Endothelial cell of umbilical vein (primary cell): Measurements from ENCODE around the gene DCAF17. TPM values are rescaled to one million over a fixed set of nuclear protein-coding genes. Genes with fewer than 3 reads are reported as not detected.

Source experiments
- BruUV-seq: library from RNA; stranded (reverse); fragments of 400-500 nt; replicated peaks from 2 replicates; lab custom pipeline; 2021; lab: Mats Ljungman, UMichigan
- CTCF ChIA-PET: fragments of 300-600, 350-600 bp; sonication (Branson Sonifier 250); formaldehyde crosslinking; loops from one replicate; lab custom pipeline; 2021; ENCODE audit warnings: antibody characterized with exemption, inconsistent platforms; lab: Charles Lee
- POLR2A ChIA-PET: fragments of 300-600, 350-600 bp; sonication (Branson Sonifier 250); formaldehyde crosslinking; loops from one replicate; lab custom pipeline; 2021; ENCODE audit warnings: antibody characterized with exemption, inconsistent platforms; lab: Charles Lee
- DNase-seq: peaks from one replicate; pipeline ENCODE4 v3.0.0-alpha.2; 2011; ENCODE audit warnings: low read depth, low spot score
- FAIRE-seq: peaks from 2 replicates; lab custom pipeline; 2011; peaks lifted over from hg19 to GRCh38; lab: Jason Lieb, UNC
- H2AFZ ChIP-seq: 2 replicates; pipeline ENCODE4 v1.6.0; 2012; ENCODE audit warnings: low read depth, low read length, control low read depth, inconsistent platforms
- H3K27ac ChIP-seq: 2 replicates; pipeline ENCODE4 v1.5.1; 2011; ENCODE audit warnings: low read depth, mild to moderate bottlenecking, control low read depth, low read length, moderate library complexity; ENCODE audit not compliant: insufficient read depth
- H3K27me3 ChIP-seq, 2 experiments: 2 replicates each; pipeline versions ENCODE4 v1.6.0 to v1.6.1; 2011; ENCODE audit warnings: low read length in 2 of 2, mixed read lengths in 1 of 2; ENCODE audit not compliant: control insufficient read depth in 2 of 2, insufficient read depth in 2 of 2
- H3K36me3 ChIP-seq, 2 experiments: 2 replicates in 1 of 2; 3 replicates in 1 of 2; pipeline ENCODE4 v1.5.1; 2011; ENCODE audit warnings: low read length in 2 of 2, mild to moderate bottlenecking in 1 of 2, moderate library complexity in 1 of 2; ENCODE audit not compliant: control insufficient read depth in 2 of 2, insufficient read depth in 2 of 2; ENCODE audit errors: extremely low read depth in 1 of 2
- H3K4me1 ChIP-seq: 3 replicates; pipeline ENCODE4 v1.5.1; 2011; ENCODE audit warnings: mild to moderate bottlenecking, low read length; ENCODE audit not compliant: control insufficient read depth, insufficient read depth; ENCODE audit errors: extremely low read depth
- H3K4me2 ChIP-seq: 2 replicates; pipeline ENCODE4 v1.6.1; 2011; ENCODE audit warnings: low read length, control low read depth, mixed read lengths; ENCODE audit not compliant: insufficient read depth
- H3K4me3 ChIP-seq, 3 experiments: fragments of 200-600 bp in 1 of 3; sonication (generic), shearing (Covaris generic) in 1 of 3; replicated peaks in 1 of 3; 2 replicates each; pipeline ENCODE4 v1.5.1; 2011 to 2016; ENCODE audit warnings: control low read depth in 3 of 3, low read length in 3 of 3, mild to moderate bottlenecking in 2 of 3, inconsistent platforms in 1 of 3, low read depth in 1 of 3, moderate library complexity in 1 of 3; ENCODE audit not compliant: insufficient read depth in 1 of 3
- H3K79me2 ChIP-seq: 2 replicates; pipeline ENCODE4 v1.6.0; 2012; ENCODE audit warnings: low read length, inconsistent platforms; ENCODE audit not compliant: control insufficient read depth, insufficient read depth
- H3K9ac ChIP-seq: replicated peaks from 2 replicates; pipeline ENCODE3; 2011; ENCODE audit warnings: low read length, control low read depth; ENCODE audit not compliant: insufficient read depth; ENCODE audit errors: extremely low read depth
- H3K9me1 ChIP-seq: replicated peaks from 3 replicates; pipeline ENCODE4 v1.6.0; 2011; ENCODE audit warnings: mild to moderate bottlenecking, low read length; ENCODE audit not compliant: control insufficient read depth, insufficient read depth; ENCODE audit errors: extremely low read depth
- H3K9me3 ChIP-seq: replicated peaks from 2 replicates; pipeline ENCODE4 v1.5.1; 2012; ENCODE audit warnings: low read length, inconsistent platforms; ENCODE audit not compliant: control insufficient read depth, insufficient read depth
- H4K20me1 ChIP-seq: replicated peaks from 2 replicates; pipeline ENCODE3; 2011; ENCODE audit warnings: mild to moderate bottlenecking, low read length; ENCODE audit not compliant: control insufficient read depth, insufficient read depth; ENCODE audit errors: extremely low read depth
- EZH2 ChIP-seq: IDR thresholded peaks from 2 replicates; pipeline ENCODE4 v1.6.1; 2012; ENCODE audit warnings: borderline replicate concordance, low read depth, mild to moderate bottlenecking, moderate library complexity, low read length, inconsistent platforms; ENCODE audit not compliant: severe bottlenecking
- FOS ChIP-seq: IDR thresholded peaks from 2 replicates; pipeline ENCODE4 v1.6.1; 2011; ENCODE audit warnings: mild to moderate bottlenecking, low read length, moderate library complexity, borderline replicate concordance; ENCODE audit not compliant: insufficient read depth
- GATA2 ChIP-seq: IDR thresholded peaks from 2 replicates; pipeline ENCODE4 v1.7.0; 2011; ENCODE audit warnings: low read depth, mild to moderate bottlenecking, moderate library complexity, mixed read lengths, low read length; ENCODE audit not compliant: insufficient read length, insufficient read depth
- JUN ChIP-seq: IDR thresholded peaks from 2 replicates; pipeline ENCODE4 v1.6.1; 2011; ENCODE audit warnings: borderline replicate concordance, low read depth; ENCODE audit not compliant: insufficient read length, insufficient read depth
- MAX ChIP-seq: IDR thresholded peaks from 2 replicates; pipeline ENCODE4 v1.6.1; 2011; ENCODE audit not compliant: insufficient read depth, insufficient read length
- MYC ChIP-seq: IDR thresholded peaks from one replicate; pipeline ENCODE4 v1.6.1; 2011; ENCODE audit warnings: mild to moderate bottlenecking, low read depth, low read length
- POLR2A ChIP-seq: IDR thresholded peaks from 2 replicates; pipeline ENCODE4 v1.6.1; 2012; ENCODE audit warnings: low read depth, mild to moderate bottlenecking, control low read depth, low read length
- POLR2AphosphoS5 ChIP-seq: IDR thresholded peaks from 2 replicates; pipeline ENCODE4 v1.6.1; 2012; ENCODE audit warnings: low read depth, mild to moderate bottlenecking, control low read depth, low read length, moderate library complexity; ENCODE audit not compliant: insufficient read depth
- dilution Hi-C: fragments of 300-500 bp; cut with MboI; formaldehyde crosslinking; loops from one replicate; pipeline ENCODE4 v1.15.0; 2019; ENCODE audit warnings: low sequenced_read_pairs; ENCODE audit not compliant: extremely low pct_ligation_motif_present
- intact Hi-C: fragments of 100-400 bp; cut with micrococcal nuclease; formaldehyde crosslinking; loops from one replicate; pipeline ENCODE4 v1.10.0; 2022
- polyA plus RNA-seq, 4 experiments: library from polyadenylated mRNA; depleted of rRNA in 3 of 4; stranded (reverse) in 3 of 4; unstranded in 1 of 4; fragments of >200 nt; gene quantifications; 2 replicates each; pipeline versions ENCODE4 v1.2.1 to v1.2.3, GENCODE V29; 2011 to 2012; ENCODE audit warnings: missing spikeins in 1 of 4
- total RNA-seq: library from RNA; stranded (reverse); gene quantifications from 2 replicates; pipeline ENCODE4 v1.2.3, GENCODE V29; 2021
- TF ChIP-seq, protein P1 (sequence below), 2 donors: IDR thresholded peaks; 1 replicate in 1 of 2; 2 replicates in 1 of 2; pipeline ENCODE4 v1.5.1; 2011; ENCODE audit warnings: low read length in 2 of 2, mild to moderate bottlenecking in 2 of 2, moderate library complexity in 2 of 2, control low read depth in 1 of 2, inconsistent platforms in 1 of 2, low read depth in 1 of 2; ENCODE audit not compliant: insufficient read depth in 1 of 2; ENCODE audit errors: extremely low read depth in 1 of 2

DCAF17 gene
- total and polyA plus RNA-seq, 2 donors (not counting 3 experiments of a cell fraction or from before 2014, with no cell fraction given): 4.6 to 14.9 TPM

DNA sequence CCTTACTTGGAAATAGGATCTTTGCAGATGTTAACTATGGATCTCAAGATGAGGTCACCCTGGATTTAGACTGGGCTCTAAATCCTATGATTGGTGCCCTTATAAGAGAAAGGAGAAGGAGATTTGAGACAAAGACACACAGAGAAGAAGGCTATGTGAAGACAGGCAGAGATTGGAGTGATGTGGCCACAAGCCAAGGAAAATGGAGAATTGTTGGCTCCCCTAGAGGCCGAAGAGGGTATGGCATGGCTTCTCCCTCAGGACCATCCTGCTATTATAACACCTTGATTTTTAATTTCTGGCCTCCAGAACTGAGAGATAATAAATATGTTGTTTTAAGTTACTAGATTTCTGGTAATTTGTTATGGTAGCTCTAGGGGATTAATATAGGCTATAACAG lies 95.9 kb downstream of the DCAF17 start:
- H3K79me2 ChIP-seq: peaks cover 2% of the 10 kb centered on the region
- BruUV-seq: no TSS peak
- no peak overlapping the region for H2AFZ ChIP-seq
- ChIA-PET POLR2A (interaction anchor here (0.5 kb wide), 1 partner anchor 1216 kb away, joined by 3 read pairs; no protein-coding TSS in a partner anchor), CTCF (no interaction called here)
- dilution Hi-C loops: no loop called here
- no peaks in the 10 kb centered on the region for H3K9me1 ChIP-seq
- intact Hi-C loops: no loop called here
- peak; percentile 8 for FAIRE-seq
- H3K27ac ChIP-seq: no peak overlapping the region
- peaks cover 15% of the 10 kb centered on the region for H3K4me1 ChIP-seq
- no peaks in the 10 kb centered on the region for H3K36me3 ChIP-seq
- H3K4me2 ChIP-seq: no peak overlapping the region
- H3K9ac ChIP-seq: no peak overlapping the region
- DNase-seq: no peak
- H3K9me3 ChIP-seq: no peaks in the 10 kb centered on the region
- TF ChIP-seq, protein P1, sequence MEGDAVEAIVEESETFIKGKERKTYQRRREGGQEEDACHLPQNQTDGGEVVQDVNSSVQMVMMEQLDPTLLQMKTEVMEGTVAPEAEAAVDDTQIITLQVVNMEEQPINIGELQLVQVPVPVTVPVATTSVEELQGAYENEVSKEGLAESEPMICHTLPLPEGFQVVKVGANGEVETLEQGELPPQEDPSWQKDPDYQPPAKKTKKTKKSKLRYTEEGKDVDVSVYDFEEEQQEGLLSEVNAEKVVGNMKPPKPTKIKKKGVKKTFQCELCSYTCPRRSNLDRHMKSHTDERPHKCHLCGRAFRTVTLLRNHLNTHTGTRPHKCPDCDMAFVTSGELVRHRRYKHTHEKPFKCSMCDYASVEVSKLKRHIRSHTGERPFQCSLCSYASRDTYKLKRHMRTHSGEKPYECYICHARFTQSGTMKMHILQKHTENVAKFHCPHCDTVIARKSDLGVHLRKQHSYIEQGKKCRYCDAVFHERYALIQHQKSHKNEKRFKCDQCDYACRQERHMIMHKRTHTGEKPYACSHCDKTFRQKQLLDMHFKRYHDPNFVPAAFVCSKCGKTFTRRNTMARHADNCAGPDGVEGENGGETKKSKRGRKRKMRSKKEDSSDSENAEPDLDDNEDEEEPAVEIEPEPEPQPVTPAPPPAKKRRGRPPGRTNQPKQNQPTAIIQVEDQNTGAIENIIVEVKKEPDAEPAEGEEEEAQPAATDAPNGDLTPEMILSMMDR (IDR thresholded peaks at IDR 0.05; ENCODE audit: extremely low read depth in 1 of 2, insufficient read depth in 1 of 2, low read depth in 1 of 2, low read length in 2 of 2): peak; percentile 51 to 55
- TF ChIP-seq GATA2 (no peak), EZH2 (no peak)
- H4K20me1 ChIP-seq: peaks cover 2% of the 10 kb centered on the region
- H3K4me3 ChIP-seq: no peak overlapping the region
- H3K27me3 ChIP-seq: no peaks in the 10 kb centered on the region

DNA sequence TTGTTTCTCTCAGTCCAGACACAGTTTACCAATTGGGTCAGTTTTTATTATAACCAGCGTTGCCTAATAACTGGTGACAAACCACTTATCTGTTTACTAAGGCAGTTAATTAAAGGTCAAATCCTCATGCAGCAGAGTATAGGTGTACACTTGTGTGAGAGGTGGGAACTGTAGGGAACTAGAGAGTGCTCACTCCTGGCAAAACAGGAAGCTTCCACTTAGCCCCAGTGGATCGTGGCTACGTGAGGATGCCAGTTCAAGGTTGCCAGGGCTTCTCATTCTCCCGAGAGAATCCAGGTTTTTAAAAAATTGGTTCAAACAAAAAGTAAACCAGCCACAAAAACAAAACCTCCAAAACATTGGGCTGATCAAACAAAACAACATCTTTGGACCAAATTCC lies 96.4 kb downstream of the DCAF17 start:
- CTCF ChIA-PET: interaction anchor here (1.6 to 2.5 kb wide), 2 partner anchors 8 to 12 kb away, joined by 9 to 13 read pairs; partner anchors contain the start of gene CYBRD1
- H3K9ac ChIP-seq: no peak overlapping the region
- no peaks in the 10 kb centered on the region for H3K27me3 ChIP-seq
- H3K4me3 ChIP-seq: no peak overlapping the region
- peaks cover 2% of the 10 kb centered on the region for H4K20me1 ChIP-seq
- H3K27ac ChIP-seq: no peak overlapping the region
- intact Hi-C loops: no loop called here
- H3K36me3 ChIP-seq: no peaks in the 10 kb centered on the region
- TF ChIP-seq EZH2 (no peak), GATA2 (no peak), MAX (no peak), FOS (no peak), POLR2AphosphoS5 (no peak), POLR2A (no peak), JUN (no peak), MYC (no peak)
- TF ChIP-seq, protein P1 (IDR thresholded peaks at IDR 0.05; ENCODE audit: extremely low read depth in 1 of 2, insufficient read depth in 1 of 2, low read depth in 1 of 2, low read length in 2 of 2): no peak
- no peak for DNase-seq
- H3K9me3 ChIP-seq: no peaks in the 10 kb centered on the region
- peak; percentile 42 for FAIRE-seq
- H3K4me1 ChIP-seq: peaks cover 15% of the 10 kb centered on the region
- no TSS peak for BruUV-seq
- H3K79me2 ChIP-seq: peaks cover 2% of the 10 kb centered on the region
- no peaks in the 10 kb centered on the region for H3K9me1 ChIP-seq
- H2AFZ ChIP-seq: no peak overlapping the region
- dilution Hi-C loops: no loop called here
- POLR2A ChIA-PET: interaction anchor here (0.5 kb wide), 1 partner anchor 1215 kb away, joined by 3 read pairs; no protein-coding TSS in a partner anchor
- no peak overlapping the region for H3K4me2 ChIP-seq
